Loucy (cell line): ENCODE results near the gene CRYBG3.

ENCODE experiments used
- H2AFZ ChIP-seq: fragments of 200-600 bp; sonication (generic); 2 replicates; pipeline ENCODE4 v1.6.0; 2016; ENCODE audit warnings: antibody characterized with exemption, mild to moderate bottlenecking, low read length, moderate library complexity
- H3F3A ChIP-seq: fragments of 200-600 bp; 2 replicates; pipeline ENCODE4 v1.6.0; 2016; ENCODE audit warnings: antibody characterized with exemption, low read depth, mild to moderate bottlenecking
- H3K27me3 ChIP-seq: fragments of 200-600 bp; sonication (generic); 2 replicates; pipeline ENCODE4 v1.6.1; 2014; ENCODE audit warnings: low read length, mild to moderate bottlenecking; ENCODE audit not compliant: insufficient read depth, poor library complexity, severe bottlenecking
- H3K36me3 ChIP-seq: fragments of 200-600 bp; sonication (generic); 2 replicates; pipeline ENCODE4 v1.6.1; 2016; ENCODE audit warnings: low read length; ENCODE audit not compliant: insufficient read depth
- H3K4me1 ChIP-seq: fragments of 200-600 bp; sonication (generic); 2 replicates; pipeline ENCODE4 v1.5.1; 2014; ENCODE audit warnings: low read length, mild to moderate bottlenecking; ENCODE audit not compliant: insufficient read depth, poor library complexity, severe bottlenecking
- H3K4me2 ChIP-seq: fragments of 200-600 bp; sonication (generic); 2 replicates; pipeline ENCODE4 v1.6.0; 2014; ENCODE audit warnings: antibody characterized with exemption, low read length, low read depth, mild to moderate bottlenecking; ENCODE audit not compliant: poor library complexity, severe bottlenecking
- H3K4me3 ChIP-seq: fragments of 200-600 bp; sonication (generic); 2 replicates; pipeline ENCODE4 v1.5.1; 2014; ENCODE audit warnings: low read length, mild to moderate bottlenecking, mixed read lengths; ENCODE audit not compliant: poor library complexity, severe bottlenecking
- H3K79me2 ChIP-seq: fragments of 200-600 bp; sonication (generic); 2 replicates; pipeline ENCODE4 v1.6.1; 2014; ENCODE audit warnings: low read length; ENCODE audit not compliant: insufficient read depth
- H3K9ac ChIP-seq: fragments of 200-600 bp; sonication (generic); 2 replicates; pipeline ENCODE4 v1.6.0; 2014; ENCODE audit warnings: mild to moderate bottlenecking, low read depth, low read length, moderate library complexity; ENCODE audit not compliant: poor library complexity, severe bottlenecking
- H3K9me2 ChIP-seq: fragments of 200-600 bp; sonication (generic); replicated peaks from 2 replicates; pipeline ENCODE4 v1.6.1; 2016; ENCODE audit warnings: low read depth, low read length, mixed read lengths
- H3K9me3 ChIP-seq: fragments of 200-600 bp; sonication (generic); 2 replicates; pipeline ENCODE4 v1.6.1; 2014; ENCODE audit warnings: mild to moderate bottlenecking, antibody characterized with exemption, low read length, low read depth; ENCODE audit not compliant: insufficient read depth
- H4K20me1 ChIP-seq: fragments of 200-600 bp; sonication (generic); 2 replicates; pipeline ENCODE4 v1.6.0; 2014; ENCODE audit warnings: antibody characterized with exemption, low read length, mild to moderate bottlenecking; ENCODE audit not compliant: insufficient read depth, poor library complexity, severe bottlenecking
- EZH2phosphoT487 ChIP-seq: fragments of 200-600 bp; IDR thresholded peaks from 2 replicates; pipeline ENCODE4 v1.6.1; 2018; ENCODE audit warnings: antibody characterized with exemption, mild to moderate bottlenecking, moderate library complexity, borderline replicate concordance
- TF ChIP-seq, protein P1 (sequence below): fragments of 200-600 bp; sonication (generic); conservative IDR thresholded peaks from 2 replicates; pipeline ENCODE4 v1.5.1; 2014; ENCODE audit warnings: mild to moderate bottlenecking, antibody characterized with exemption, low read length

The CRYBG3 gene

GRCh38 chr3:97793420-97794019, 28.3 kb upstream of the CRYBG3 start:
- Histone ChIP-seq H3K4me2 (no peak overlapping the region), H3K79me2 (no peaks in the 10 kb centered on the region)
- no peak for TF ChIP-seq EZH2phosphoT487
- TF ChIP-seq, protein P1, sequence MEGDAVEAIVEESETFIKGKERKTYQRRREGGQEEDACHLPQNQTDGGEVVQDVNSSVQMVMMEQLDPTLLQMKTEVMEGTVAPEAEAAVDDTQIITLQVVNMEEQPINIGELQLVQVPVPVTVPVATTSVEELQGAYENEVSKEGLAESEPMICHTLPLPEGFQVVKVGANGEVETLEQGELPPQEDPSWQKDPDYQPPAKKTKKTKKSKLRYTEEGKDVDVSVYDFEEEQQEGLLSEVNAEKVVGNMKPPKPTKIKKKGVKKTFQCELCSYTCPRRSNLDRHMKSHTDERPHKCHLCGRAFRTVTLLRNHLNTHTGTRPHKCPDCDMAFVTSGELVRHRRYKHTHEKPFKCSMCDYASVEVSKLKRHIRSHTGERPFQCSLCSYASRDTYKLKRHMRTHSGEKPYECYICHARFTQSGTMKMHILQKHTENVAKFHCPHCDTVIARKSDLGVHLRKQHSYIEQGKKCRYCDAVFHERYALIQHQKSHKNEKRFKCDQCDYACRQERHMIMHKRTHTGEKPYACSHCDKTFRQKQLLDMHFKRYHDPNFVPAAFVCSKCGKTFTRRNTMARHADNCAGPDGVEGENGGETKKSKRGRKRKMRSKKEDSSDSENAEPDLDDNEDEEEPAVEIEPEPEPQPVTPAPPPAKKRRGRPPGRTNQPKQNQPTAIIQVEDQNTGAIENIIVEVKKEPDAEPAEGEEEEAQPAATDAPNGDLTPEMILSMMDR: peak; percentile 88

GRCh38 chr3:97795951-97796350, 25.9 kb upstream of the CRYBG3 start:
- Histone ChIP-seq H3K9ac (no peak overlapping the region), H3K79me2 (no peaks in the 10 kb centered on the region), H4K20me1 (no peaks in the 10 kb centered on the region), H3F3A (no peaks in the 10 kb centered on the region), H3K9me2 (no peaks in the 10 kb centered on the region), H2AFZ (no peak overlapping the region), H3K4me2 (no peak overlapping the region), H3K9me3 (no peaks in the 10 kb centered on the region), H3K36me3 (no peaks in the 10 kb centered on the region), H3K4me1 (no peaks in the 10 kb centered on the region), H3K27me3 (no peaks in the 10 kb centered on the region), H3K4me3 (no peak overlapping the region)
- TF ChIP-seq EZH2phosphoT487: no peak
- TF ChIP-seq, protein P1: no peak

More at GRCh38 chr3:97793420-97794019, 28.3 kb upstream of the CRYBG3 start:
- Histone ChIP-seq H3K4me1 (no peaks in the 10 kb centered on the region), H3K27me3 (no peaks in the 10 kb centered on the region), H3K9ac (no peak overlapping the region), H4K20me1 (no peaks in the 10 kb centered on the region), H3K9me2 (no peaks in the 10 kb centered on the region), H3K9me3 (no peaks in the 10 kb centered on the region), H3K36me3 (no peaks in the 10 kb centered on the region), H3F3A (no peaks in the 10 kb centered on the region), H2AFZ (no peak overlapping the region), H3K4me3 (no peak overlapping the region)

GRCh38 chr3:97804471-97804870, 17.3 kb upstream of the CRYBG3 start:
- H3K4me2 ChIP-seq: no peak overlapping the region
- TF ChIP-seq, protein P1: no peak
- TF ChIP-seq EZH2phosphoT487: no peak
- no peaks in the 10 kb centered on the region for H3K79me2 ChIP-seq
- no peak overlapping the region for H3K4me3 ChIP-seq
- no peaks in the 10 kb centered on the region for H4K20me1 ChIP-seq
- no peaks in the 10 kb centered on the region for H3K9me2 ChIP-seq
- H2AFZ ChIP-seq: no peak overlapping the region
- H3K9ac ChIP-seq: no peak overlapping the region
- H3K36me3 ChIP-seq: no peaks in the 10 kb centered on the region
- H3F3A ChIP-seq: no peaks in the 10 kb centered on the region
- H3K27me3 ChIP-seq: no peaks in the 10 kb centered on the region
- no peaks in the 10 kb centered on the region for H3K4me1 ChIP-seq
- H3K9me3 ChIP-seq: no peaks in the 10 kb centered on the region
